ELR (cell line): Measurements from ENCODE around the gene DAPK2.
A peak's percentile ranks its signal among the peaks of the same experiment; 100 is the strongest.

Experiments
- DNase-seq: peaks from one replicate; pipeline ENCODE4 v3.0.0-alpha.2; 2015; ENCODE audit warnings: low read depth

Gene DAPK2

GRCh38 chr15:63869371-63870042, 176.8 kb downstream of the DAPK2 start:
- DNase-seq = no peak

GRCh38 chr15:63864186-63864585, 182.1 kb downstream of the DAPK2 start:
- DNase-seq = no peak

GRCh38 chr15:63861946-63862517, 184.3 kb downstream of the DAPK2 start:
- no peak for DNase-seq

GRCh38 chr15:63860555-63860954, 185.7 kb downstream of the DAPK2 start:
- no peak for DNase-seq

- no peak for DNase-seq
Measured at GRCh38 chr15:63860155-63860554, 186.1 kb downstream of the DAPK2 start.

GRCh38 chr15:63858881-63859280, 187.4 kb downstream of the DAPK2 start:
- peak; percentile 49 for DNase-seq

- DNase-seq = no peak
Measured at GRCh38 chr15:63858448-63858847, 187.8 kb downstream of the DAPK2 start.

GRCh38 chr15:63857461-63857856, 188.8 kb downstream of the DAPK2 start:
- DNase-seq = no peak
